DND-41 (cell line): ENCODE results near the gene RNLS.
"Not testable (repeated sequence)": the region's sequence is repeated elsewhere in the genome, so short reads cannot be mapped to it uniquely, and the experiment has no call there.

Experiments used
- ATAC-seq: fragments of 200-7000 bp; cut with Tn5 transposase; 3 replicates; pipeline ENCODE4 v1.9.1; 2021; ENCODE audit warnings: low read depth; ENCODE audit not compliant: insufficient read depth
- DNase-seq: peaks from one replicate; pipeline ENCODE4 v3.0.0-alpha.2; 2020
- H2AFZ ChIP-seq: 2 replicates; pipeline ENCODE4 v1.6.0; 2012; ENCODE audit warnings: low read depth, low read length
- H3K27ac ChIP-seq: 2 replicates; pipeline ENCODE4 v1.5.1; 2012; ENCODE audit warnings: low read length, inconsistent platforms
- H3K27me3 ChIP-seq: fragments of 200-600 bp; sonication (generic); 2 replicates; pipeline ENCODE4 v1.6.0; 2012; ENCODE audit warnings: low read length, mild to moderate bottlenecking, inconsistent platforms; ENCODE audit not compliant: insufficient read depth, poor library complexity
- H3K36me3 ChIP-seq: 2 replicates; pipeline ENCODE4 v1.5.1; 2012; ENCODE audit warnings: low read length, inconsistent platforms; ENCODE audit not compliant: insufficient read depth
- H3K4me1 ChIP-seq: 2 replicates; pipeline ENCODE4 v1.5.1; 2012; ENCODE audit warnings: mild to moderate bottlenecking, low read length; ENCODE audit not compliant: insufficient read depth
- H3K4me2 ChIP-seq: 2 replicates; pipeline ENCODE4 v1.6.0; 2012; ENCODE audit warnings: mild to moderate bottlenecking, moderate library complexity, low read length, inconsistent platforms; ENCODE audit not compliant: insufficient read depth
- H3K4me3 ChIP-seq, 2 experiments: fragments of 200-600 bp in 1 of 2; shearing (Covaris generic) in 1 of 2; 2 replicates each; pipeline ENCODE4 v1.5.1; 2012 to 2016; ENCODE audit warnings: inconsistent platforms in 2 of 2, low read length in 2 of 2, mild to moderate bottlenecking in 2 of 2, low read depth in 1 of 2, moderate library complexity in 1 of 2
- H3K79me2 ChIP-seq: 2 replicates; pipeline ENCODE4 v1.6.0; 2012; ENCODE audit warnings: low read length, inconsistent platforms; ENCODE audit not compliant: insufficient read depth
- H3K9ac ChIP-seq: 2 replicates; pipeline ENCODE4 v1.6.0; 2012; ENCODE audit warnings: low read depth, mild to moderate bottlenecking, inconsistent platforms, low read length, moderate library complexity
- H3K9me3 ChIP-seq: 2 replicates; pipeline ENCODE4 v1.5.1; 2012; ENCODE audit warnings: low read length, moderate library complexity, mild to moderate bottlenecking, inconsistent platforms; ENCODE audit not compliant: insufficient read depth, severe bottlenecking
- H4K20me1 ChIP-seq: 2 replicates; pipeline ENCODE4 v1.6.0; 2012; ENCODE audit warnings: low read length; ENCODE audit not compliant: insufficient read depth
- CTCF ChIP-seq: IDR thresholded peaks from 2 replicates; pipeline ENCODE4 v1.5.1; 2012; ENCODE audit warnings: borderline replicate concordance, low read length, moderate library complexity, mild to moderate bottlenecking; ENCODE audit not compliant: poor library complexity, severe bottlenecking; ENCODE audit errors: extremely low read depth
- EZH2 ChIP-seq: IDR thresholded peaks from 3 replicates; pipeline ENCODE4 v1.6.1; 2012; ENCODE audit warnings: borderline replicate concordance, low read depth, mild to moderate bottlenecking, moderate library complexity, low read length, inconsistent platforms; ENCODE audit not compliant: severe bottlenecking

RNLS gene

GRCh38 chr10:88489107-88489506, 94.0 kb downstream of the RNLS start:
- Histone ChIP-seq H3K36me3 (no peaks in the 10 kb centered on the region), H3K79me2 (no peaks in the 10 kb centered on the region), H3K4me2 (no peak overlapping the region), H3K9me3 (no peaks in the 10 kb centered on the region), H2AFZ (no peak overlapping the region), H3K27me3 (no peaks in the 10 kb centered on the region), H3K4me3 (no peak overlapping the region), H3K4me1 (peaks cover 20% of the 10 kb centered on the region), H3K27ac (no peak overlapping the region), H3K9ac (no peak overlapping the region), H4K20me1 (no peaks in the 10 kb centered on the region)
- no peak for ATAC-seq
- TF ChIP-seq EZH2: no peak
- TF ChIP-seq CTCF: no peak
- no peak for DNase-seq

DNA sequence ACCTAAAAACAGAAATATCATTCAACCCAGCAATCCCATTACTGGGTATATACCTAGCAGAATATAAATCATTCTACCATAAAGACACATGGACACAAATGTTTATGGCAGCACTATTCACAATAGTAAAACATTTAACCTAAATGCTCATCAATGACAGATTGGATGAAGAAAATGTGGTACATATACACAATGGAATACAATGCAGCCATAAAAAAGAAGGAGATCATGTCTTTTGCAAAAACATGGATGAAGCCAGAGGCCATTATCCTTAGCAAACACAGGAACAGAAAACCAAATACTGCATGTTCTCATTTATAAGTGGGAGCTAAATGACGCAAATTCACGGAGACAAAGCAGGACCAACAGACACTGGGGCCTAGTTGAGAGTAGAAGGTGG, 96.3 kb downstream of the RNLS start:
- H2AFZ ChIP-seq, H3K9ac ChIP-seq, H3K36me3 ChIP-seq, ATAC-seq, H4K20me1 ChIP-seq, H3K79me2 ChIP-seq, H3K27ac ChIP-seq, DNase-seq, H3K9me3 ChIP-seq, H3K4me2 ChIP-seq, H3K4me3 ChIP-seq, H3K27me3 ChIP-seq: not testable (repeated sequence)
- peaks cover 20% of the 10 kb centered on the region for H3K4me1 ChIP-seq

- no peak overlapping the region for H3K4me2 ChIP-seq
- no peak for TF ChIP-seq CTCF
- no peak for TF ChIP-seq EZH2
- H3K79me2 ChIP-seq: no peaks in the 10 kb centered on the region
These were observed 100.9 kb downstream of the RNLS start for GRCh38 chr10:88482220-88482619.

GRCh38 chr10:88478256-88478655, 104.9 kb downstream of the RNLS start:
- TF ChIP-seq EZH2 (no peak), CTCF (no peak)

More at GRCh38 chr10:88482220-88482619, 100.9 kb downstream of the RNLS start:
- DNase-seq (no peak), ATAC-seq (no peak)
- Histone ChIP-seq H3K27ac (no peak overlapping the region), H3K4me3 (no peak overlapping the region), H3K9me3 (no peaks in the 10 kb centered on the region), H4K20me1 (no peaks in the 10 kb centered on the region), H2AFZ (no peak overlapping the region), H3K4me1 (no peaks in the 10 kb centered on the region), H3K36me3 (no peaks in the 10 kb centered on the region), H3K27me3 (no peaks in the 10 kb centered on the region), H3K9ac (no peak overlapping the region)

More at GRCh38 chr10:88478256-88478655, 104.9 kb downstream of the RNLS start:
- Histone ChIP-seq H3K79me2 (no peaks in the 10 kb centered on the region), H4K20me1 (no peaks in the 10 kb centered on the region), H3K4me3 (no peak overlapping the region), H2AFZ (no peak overlapping the region), H3K27me3 (no peaks in the 10 kb centered on the region), H3K27ac (no peak overlapping the region), H3K4me2 (no peak overlapping the region), H3K4me1 (no peaks in the 10 kb centered on the region), H3K36me3 (no peaks in the 10 kb centered on the region), H3K9me3 (no peaks in the 10 kb centered on the region), H3K9ac (no peak overlapping the region)
- ATAC-seq (no peak), DNase-seq (no peak)
